AG09309 (cell line): ENCODE results near the gene MAP2K2.
A peak's percentile ranks its signal among the peaks of the same experiment; 100 is the strongest.

ENCODE experiments used
- DNase-seq: peaks from one replicate; pipeline ENCODE4 v3.0.0-alpha.2; 2010; ENCODE audit warnings: low read depth
- H3K4me3 ChIP-seq: 2 replicates; pipeline ENCODE4 v1.5.1; 2011; ENCODE audit warnings: mild to moderate bottlenecking, low read depth, low read length, moderate library complexity; ENCODE audit not compliant: control insufficient read depth
- TF ChIP-seq, protein P1 (sequence below): IDR thresholded peaks from 2 replicates; pipeline ENCODE4 v1.5.1; 2011; ENCODE audit warnings: mild to moderate bottlenecking, low read depth, low read length, inconsistent platforms; ENCODE audit not compliant: insufficient read depth, control insufficient read depth; ENCODE audit errors: missing control alignments

Gene MAP2K2

DNA sequence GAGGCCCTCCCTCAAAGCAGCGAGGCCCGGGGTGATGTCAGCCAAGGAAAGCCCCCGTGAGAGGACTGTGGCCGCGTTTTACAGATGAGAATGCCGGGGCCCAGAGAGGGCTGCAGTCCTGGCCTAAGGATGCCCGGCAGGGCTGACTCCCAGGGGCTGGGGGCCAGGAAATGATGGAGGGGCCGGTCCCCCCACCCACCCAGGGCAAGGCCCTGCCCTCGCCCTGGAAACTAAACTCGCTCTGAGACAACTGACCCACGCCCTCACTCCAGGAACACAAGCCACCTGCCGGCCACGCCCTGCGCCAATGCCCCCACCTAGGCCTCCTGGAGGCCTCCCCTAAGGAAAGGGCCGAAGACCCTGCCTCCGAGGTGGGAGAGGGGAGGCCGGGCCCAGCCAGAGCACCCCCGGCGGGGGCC, 64.5 kb downstream of the MAP2K2 start:
- H3K4me3 ChIP-seq, result no peak overlapping the region
- TF ChIP-seq, protein P1, sequence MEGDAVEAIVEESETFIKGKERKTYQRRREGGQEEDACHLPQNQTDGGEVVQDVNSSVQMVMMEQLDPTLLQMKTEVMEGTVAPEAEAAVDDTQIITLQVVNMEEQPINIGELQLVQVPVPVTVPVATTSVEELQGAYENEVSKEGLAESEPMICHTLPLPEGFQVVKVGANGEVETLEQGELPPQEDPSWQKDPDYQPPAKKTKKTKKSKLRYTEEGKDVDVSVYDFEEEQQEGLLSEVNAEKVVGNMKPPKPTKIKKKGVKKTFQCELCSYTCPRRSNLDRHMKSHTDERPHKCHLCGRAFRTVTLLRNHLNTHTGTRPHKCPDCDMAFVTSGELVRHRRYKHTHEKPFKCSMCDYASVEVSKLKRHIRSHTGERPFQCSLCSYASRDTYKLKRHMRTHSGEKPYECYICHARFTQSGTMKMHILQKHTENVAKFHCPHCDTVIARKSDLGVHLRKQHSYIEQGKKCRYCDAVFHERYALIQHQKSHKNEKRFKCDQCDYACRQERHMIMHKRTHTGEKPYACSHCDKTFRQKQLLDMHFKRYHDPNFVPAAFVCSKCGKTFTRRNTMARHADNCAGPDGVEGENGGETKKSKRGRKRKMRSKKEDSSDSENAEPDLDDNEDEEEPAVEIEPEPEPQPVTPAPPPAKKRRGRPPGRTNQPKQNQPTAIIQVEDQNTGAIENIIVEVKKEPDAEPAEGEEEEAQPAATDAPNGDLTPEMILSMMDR, result no peak
- no peak for DNase-seq

DNA sequence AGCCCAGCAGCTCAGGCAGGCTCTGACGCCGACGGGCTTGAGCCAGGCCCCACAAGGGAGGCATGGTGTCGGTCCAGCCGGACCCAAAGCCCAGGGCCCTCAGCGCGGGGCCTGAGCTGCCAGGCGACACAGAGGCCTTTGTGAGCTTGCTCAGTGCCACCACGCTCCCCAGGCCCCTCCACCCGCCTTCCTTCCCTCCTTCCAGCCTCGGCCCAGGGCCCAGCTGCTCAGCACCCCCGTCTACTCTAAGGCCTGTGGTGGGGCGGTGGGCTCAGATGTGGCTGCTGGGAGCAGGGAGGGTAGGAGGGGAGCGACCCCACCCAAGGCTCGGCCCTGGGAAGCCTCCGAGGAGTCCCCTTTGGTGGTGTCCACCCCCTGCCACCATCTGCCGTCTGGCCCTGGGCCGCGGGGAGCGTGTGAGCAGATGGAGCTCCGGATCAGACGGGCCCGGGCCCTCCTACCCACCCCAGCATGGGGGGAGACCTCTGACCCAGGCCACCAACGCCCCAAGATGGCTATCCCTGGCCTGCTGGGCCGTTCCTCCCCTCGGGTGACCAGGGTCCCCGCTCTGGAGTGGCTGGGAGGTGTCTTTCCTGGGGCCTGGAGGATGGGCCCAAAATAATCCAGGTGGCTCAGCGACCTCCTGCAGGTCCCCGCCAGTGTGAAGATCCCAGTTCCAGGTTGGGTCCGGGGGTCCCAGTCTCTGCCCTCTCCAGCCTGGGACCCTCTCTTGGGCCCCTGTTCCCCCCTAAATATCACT, 65.0 kb downstream of the MAP2K2 start:
- no peak for DNase-seq
- peak overlapping the region; percentile 20 for H3K4me3 ChIP-seq

DNA sequence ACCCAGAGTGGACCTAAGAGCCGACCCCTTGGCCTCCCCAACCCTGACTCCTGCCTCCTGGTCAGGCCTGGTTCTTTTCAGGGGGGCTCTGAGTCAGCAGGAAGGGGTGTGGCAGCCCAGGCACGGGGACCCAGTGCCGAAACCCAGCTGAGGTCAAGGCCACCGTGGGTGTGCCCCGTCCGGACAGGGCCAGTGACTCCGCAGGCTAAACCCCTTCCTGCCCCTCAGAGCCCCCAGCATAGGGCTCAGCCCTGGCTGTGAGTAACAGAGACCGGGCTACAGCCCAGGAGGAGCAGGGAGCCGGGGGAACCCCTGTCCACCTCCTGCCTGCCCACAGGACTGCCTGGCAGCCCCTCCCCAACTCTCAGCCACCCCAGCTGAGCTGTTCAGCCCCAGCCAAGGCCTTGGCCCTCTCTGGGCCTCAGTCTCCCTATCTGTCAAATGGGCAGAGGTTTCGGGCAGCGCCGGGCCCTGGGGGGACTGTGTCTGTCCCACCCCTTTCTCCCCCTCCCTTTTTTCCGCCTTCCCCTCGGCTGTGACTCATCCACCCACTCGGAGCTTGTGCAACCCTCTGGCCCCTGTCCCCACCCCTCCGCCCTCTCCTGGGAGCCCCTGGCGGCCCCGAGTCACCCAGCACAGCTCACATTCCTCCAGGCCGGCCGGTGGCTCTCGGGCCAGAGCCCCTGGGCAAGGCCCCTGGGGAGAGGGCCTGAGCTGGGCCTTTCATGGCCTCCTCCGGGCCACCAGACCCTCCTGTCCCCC, 65.8 kb downstream of the MAP2K2 start:
- DNase-seq, result peak; percentile 63
- H3K4me3 ChIP-seq, result peak overlapping the region; percentile 20
- TF ChIP-seq, protein P1, result peak; percentile 43

More for the DNA sequence above, 65.0 kb downstream of the MAP2K2 start:
- TF ChIP-seq, protein P1, result no peak

DNA sequence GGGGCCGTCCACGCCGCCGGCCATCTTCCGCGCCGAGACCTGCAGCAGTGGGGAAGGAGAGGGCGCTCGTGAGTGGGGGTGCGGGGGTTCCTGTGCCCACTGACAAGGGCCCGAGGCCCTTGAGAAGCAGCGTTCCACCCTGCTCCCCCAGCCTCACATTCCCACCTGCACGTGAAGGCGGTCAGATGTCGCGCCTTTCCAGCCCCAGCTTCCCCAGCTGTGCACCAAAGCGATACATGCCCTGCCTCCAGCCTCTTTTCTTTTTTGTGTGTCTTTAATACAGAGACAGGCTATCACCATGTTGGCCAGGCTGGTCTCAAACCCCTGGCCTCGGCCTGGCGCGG, 68.7 kb downstream of the MAP2K2 start:
- H3K4me3 ChIP-seq, result no peak overlapping the region
- DNase-seq, result no peak
- TF ChIP-seq, protein P1, result no peak

DNA sequence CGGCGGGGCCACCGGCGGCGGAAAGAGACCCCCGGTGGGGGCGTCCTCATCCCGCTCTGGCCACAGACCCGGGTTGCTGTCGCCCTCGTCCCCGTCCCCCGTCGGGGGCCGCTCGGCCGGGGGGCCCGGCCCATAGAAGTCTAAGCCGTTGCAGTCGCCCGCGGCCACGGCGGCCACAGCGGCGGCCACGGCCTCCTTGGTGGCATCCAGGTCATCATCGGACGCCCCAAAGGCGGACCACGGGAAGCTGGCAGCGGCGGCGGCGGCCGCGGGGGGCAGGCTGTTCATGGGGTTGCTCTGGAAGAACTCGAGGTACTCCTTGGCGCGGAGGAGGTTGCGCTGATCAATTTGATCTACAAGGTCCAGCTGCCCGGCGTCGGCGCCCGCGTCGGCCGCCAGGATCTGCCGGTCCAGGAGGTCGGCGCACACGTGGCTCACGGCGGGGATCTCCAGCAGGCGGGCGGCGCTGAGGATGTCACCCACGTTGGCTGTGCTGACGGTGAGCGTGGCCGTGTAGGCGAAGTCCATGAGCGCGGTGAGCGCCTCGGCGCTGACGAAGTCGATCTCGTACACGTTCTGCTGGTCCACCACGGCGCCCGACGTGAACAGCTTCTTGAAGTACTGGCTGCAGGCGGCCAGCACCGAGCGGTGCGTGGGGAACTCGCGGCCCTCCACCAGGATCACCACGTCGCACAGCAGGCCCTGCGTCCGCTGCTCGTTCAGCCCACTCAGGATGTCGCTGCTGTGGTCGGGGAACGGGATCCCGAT, 69.3 kb downstream of the MAP2K2 start:
- TF ChIP-seq, protein P1, result no peak
- no peak for DNase-seq
- no peak overlapping the region for H3K4me3 ChIP-seq
